ENCODE data around the gene OR51B2.

The OR51B2 gene

GRCh38 chr11:5283086-5283485 is 41.0 kb downstream of the OR51B2 start:
- TF ChIP-seq, protein P1, sequence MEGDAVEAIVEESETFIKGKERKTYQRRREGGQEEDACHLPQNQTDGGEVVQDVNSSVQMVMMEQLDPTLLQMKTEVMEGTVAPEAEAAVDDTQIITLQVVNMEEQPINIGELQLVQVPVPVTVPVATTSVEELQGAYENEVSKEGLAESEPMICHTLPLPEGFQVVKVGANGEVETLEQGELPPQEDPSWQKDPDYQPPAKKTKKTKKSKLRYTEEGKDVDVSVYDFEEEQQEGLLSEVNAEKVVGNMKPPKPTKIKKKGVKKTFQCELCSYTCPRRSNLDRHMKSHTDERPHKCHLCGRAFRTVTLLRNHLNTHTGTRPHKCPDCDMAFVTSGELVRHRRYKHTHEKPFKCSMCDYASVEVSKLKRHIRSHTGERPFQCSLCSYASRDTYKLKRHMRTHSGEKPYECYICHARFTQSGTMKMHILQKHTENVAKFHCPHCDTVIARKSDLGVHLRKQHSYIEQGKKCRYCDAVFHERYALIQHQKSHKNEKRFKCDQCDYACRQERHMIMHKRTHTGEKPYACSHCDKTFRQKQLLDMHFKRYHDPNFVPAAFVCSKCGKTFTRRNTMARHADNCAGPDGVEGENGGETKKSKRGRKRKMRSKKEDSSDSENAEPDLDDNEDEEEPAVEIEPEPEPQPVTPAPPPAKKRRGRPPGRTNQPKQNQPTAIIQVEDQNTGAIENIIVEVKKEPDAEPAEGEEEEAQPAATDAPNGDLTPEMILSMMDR (IDR thresholded peaks at IDR 0.05; ENCODE audit: low read length, missing control alignments) = no peak
- DNase-seq (ENCODE audit: low read depth) = no peak
- H3K4me3 ChIP-seq (replicated peaks; ENCODE audit: low read depth, low read length) = no peak overlapping the region

DNA sequence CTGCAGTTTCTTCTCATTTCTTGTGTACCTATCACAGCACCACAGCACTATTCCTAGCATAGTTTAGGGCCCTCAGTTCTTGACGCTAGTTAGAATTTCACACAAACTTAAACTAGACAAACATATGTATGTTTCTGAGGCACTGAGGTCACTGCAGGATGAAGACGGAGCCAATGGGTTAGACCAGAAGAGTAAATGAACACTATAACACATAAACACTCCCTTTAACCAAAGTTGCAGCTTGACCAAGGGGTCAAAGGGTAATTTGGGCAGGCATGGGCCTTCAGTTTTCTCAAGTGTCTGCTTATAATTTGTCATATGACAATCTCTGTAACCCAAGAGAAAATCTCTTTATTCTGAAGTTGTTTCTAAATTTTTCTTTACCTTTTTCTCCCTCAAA is 41.5 kb downstream of the OR51B2 start:
- DNase-seq (ENCODE audit: low read depth) = no peak
- TF ChIP-seq, protein P1 (IDR thresholded peaks at IDR 0.05; ENCODE audit: low read length, missing control alignments) = no peak

GRCh38 chr11:5281596-5281995 is 42.5 kb downstream of the OR51B2 start:
- TF ChIP-seq, protein P1 (IDR thresholded peaks at IDR 0.05; ENCODE audit: low read length, missing control alignments) = no peak
- H3K4me3 ChIP-seq (replicated peaks; ENCODE audit: low read depth, low read length) = no peak overlapping the region
- DNase-seq (ENCODE audit: low read depth) = no peak

More for the DNA sequence above, 41.5 kb downstream of the OR51B2 start:
- H3K4me3 ChIP-seq (replicated peaks; ENCODE audit: low read depth, low read length) = no peak overlapping the region

- H3K4me3 ChIP-seq (replicated peaks; ENCODE audit: low read depth, low read length) = no peak overlapping the region
- TF ChIP-seq, protein P1 (IDR thresholded peaks at IDR 0.05; ENCODE audit: low read length, missing control alignments) = no peak
- DNase-seq (ENCODE audit: low read depth) = peak; percentile 98
These were observed 43.5 kb downstream of the OR51B2 start for GRCh38 chr11:5280582-5281102.

GRCh38 chr11:5279471-5280090 is 44.5 kb downstream of the OR51B2 start:
- DNase-seq (ENCODE audit: low read depth) = no peak
- TF ChIP-seq, protein P1 (IDR thresholded peaks at IDR 0.05; ENCODE audit: low read length, missing control alignments) = no peak
- H3K4me3 ChIP-seq (replicated peaks; ENCODE audit: low read depth, low read length) = no peak overlapping the region

DNA sequence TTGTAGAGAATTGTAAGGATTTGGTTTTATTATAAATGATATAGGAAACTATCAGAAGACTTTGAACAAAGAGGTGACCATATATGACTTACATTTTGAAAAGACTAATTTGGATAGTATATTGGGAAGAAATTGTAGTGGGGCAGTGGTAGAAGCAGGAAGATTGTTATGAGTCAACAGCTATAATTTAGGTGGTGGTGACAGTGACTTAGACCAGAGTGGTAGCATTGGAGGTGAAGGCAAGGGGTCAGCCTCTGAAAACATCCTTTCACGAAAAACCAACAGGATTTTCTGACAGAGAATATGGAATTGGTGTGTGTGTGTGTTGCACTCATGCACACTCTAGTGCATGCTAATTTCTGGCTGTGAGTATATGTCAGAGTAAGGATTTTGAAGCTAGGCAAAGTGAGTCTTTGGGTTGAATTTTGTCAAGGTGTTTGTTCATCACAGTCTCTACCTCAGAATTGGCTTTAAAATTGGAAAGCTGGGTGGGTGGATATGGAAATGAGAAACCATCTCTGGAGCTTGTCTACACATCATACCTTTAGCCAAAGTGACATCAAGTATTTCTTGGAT is 46.2 kb downstream of the OR51B2 start:
- no peak for DNase-seq (ENCODE audit: low read depth)
- no peak overlapping the region for H3K4me3 ChIP-seq (replicated peaks; ENCODE audit: low read depth, low read length)
- TF ChIP-seq, protein P1 (IDR thresholded peaks at IDR 0.05; ENCODE audit: low read length, missing control alignments) = no peak

Measured in fibroblast of pulmonary artery (primary cell).